GM18870 (cell line): ENCODE data around the gene NMRK1.

Experiments used
- ATAC-seq: cut with Tn5 transposase; IDR thresholded peaks from one replicate; pipeline ENCODE4 v1.9.1; 2021; ENCODE audit warnings: moderate library complexity; ENCODE audit not compliant: unreplicated experiment

NMRK1 gene

DNA sequence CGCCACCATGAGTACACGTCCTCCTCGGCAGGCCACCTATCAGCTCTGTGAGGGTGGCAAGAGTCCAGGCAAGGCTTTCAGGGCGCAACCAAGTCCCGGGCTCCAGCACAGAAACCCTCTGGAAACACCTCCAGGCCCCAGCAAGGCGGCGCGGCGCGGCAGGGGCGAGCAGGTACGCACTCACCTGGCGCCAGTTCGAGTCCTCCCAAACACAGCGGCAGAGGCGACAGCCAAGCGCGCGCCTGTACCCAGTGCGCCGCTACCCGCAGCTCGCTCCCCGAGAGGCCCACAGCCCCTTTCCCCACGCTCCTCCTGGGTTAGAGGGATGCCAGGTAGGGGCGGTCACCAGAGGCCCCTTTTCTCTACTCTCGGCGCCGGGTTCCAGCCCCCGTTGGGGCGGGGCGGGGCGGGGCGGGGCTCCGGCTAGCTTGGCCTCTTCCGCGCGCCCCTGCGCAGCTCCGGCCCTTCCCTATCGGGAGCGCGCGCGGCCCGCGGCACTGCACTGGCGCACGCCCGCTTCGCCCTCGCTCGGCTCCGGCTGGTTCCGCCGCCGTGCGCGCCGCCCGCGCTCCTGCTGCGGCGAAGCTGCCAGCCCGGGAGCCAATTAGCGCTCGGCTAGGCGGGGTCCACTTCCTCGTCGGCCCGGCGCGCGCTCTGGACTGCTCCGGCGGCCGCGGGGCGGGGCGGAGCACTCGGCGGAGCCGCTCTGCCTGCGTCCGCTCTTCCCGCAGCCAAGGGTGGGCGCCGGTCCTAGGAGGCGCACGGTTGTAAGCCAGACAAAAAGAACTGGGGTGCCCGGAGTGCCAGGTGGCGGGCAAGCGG lies at the start of gene NMRK1, which contains the start of gene OSTF1:
NMRK1 (minus strand) TSS at position 332 of the 822 bp plus-strand sequence. CDS start 5,040 bp downstream, outside the sequence.
OSTF1 (plus strand) TSS at position 691 of the 822 bp plus-strand sequence. CDS start 179 bp downstream, outside the sequence.
- peak; percentile 57 for ATAC-seq

- no peak for ATAC-seq
Measured at GRCh38 chr9:75134495-75134894, 46.5 kb upstream of the NMRK1 start.

DNA sequence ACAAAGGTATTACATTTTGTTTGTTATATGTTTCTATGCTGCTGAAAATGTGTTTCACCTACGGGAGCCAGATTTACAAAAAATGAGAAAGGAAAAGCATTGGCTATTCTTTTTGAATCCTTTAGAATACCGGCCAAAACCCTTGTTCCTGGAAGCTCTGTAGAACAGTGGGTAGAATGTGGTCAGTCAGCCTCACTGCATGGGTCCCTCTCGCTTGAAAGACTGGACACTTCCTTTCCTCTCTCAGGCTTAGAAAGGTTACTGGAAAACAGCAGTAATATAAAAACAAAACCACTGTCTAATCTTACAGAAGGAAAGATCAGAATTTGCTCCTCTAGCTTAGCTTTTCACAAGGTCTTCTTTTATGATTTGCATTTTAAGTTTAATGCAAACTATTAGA lies 45.4 kb upstream of the NMRK1 start:
- no peak for ATAC-seq

- ATAC-seq, result no peak
Measured at GRCh38 chr9:75132244-75132643, 44.3 kb upstream of the NMRK1 start.

DNA sequence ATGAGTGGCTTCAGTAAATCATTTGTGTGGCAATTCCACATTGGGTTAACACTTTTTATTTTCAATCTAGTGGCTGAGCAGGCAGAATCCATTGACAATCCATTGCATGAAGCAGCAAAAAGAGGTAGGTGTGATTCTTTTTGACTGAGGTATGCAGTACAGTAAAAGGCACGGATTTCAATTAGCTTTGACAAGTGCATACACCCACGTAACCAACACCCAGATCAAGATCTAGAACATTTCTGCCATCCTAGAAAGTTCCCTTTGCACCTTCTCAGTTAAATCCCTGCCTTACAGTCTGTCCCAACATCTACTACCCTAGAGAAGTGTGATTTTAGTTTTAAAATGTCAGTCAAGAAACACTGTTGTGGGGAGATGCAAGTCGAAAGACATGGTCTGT lies 43.7 kb upstream of the NMRK1 start:
- no peak for ATAC-seq

GRCh38 chr9:75130621-75131230 lies 42.8 kb upstream of the NMRK1 start:
- ATAC-seq, result no peak

GRCh38 chr9:75130172-75130571 lies 42.2 kb upstream of the NMRK1 start:
- ATAC-seq, result no peak

DNA sequence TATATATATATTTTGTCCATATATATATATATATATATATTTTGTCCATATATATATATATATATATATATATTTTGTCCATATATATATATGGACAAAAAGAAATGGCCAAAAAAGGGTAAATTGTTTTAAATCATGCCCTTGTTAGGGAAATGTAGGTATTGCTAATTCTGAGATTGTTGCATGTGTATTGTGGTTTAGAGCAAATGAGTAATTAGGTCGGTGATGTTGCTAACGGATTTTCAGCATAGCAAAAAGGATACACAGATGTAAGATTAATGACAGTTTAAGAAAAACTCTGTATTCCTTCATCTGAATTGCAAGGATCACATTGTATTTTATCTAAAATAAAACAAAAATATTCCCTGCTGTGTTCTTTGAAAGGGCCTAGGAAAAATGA lies 40.6 kb upstream of the NMRK1 start:
- ATAC-seq, result no peak

DNA sequence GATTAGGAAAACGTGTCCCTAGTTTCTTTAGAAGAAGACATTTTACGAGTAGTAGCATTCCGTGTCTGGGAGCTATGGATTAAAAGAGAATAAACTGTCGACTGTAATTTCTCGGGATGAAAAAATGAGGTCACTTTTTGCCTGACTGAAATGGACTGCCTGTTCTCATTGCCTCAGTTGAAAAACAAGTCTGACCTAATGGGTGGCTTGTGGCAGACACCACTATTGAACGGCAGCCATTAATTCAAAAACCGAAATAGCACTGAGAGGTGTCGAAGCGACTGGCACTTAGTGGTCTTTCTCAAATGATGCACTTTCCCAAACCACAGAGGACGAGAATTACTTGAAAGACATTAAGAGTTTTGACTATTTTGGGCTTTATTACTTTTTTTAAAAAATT lies 35.7 kb upstream of the NMRK1 start:
- ATAC-seq, result no peak

DNA sequence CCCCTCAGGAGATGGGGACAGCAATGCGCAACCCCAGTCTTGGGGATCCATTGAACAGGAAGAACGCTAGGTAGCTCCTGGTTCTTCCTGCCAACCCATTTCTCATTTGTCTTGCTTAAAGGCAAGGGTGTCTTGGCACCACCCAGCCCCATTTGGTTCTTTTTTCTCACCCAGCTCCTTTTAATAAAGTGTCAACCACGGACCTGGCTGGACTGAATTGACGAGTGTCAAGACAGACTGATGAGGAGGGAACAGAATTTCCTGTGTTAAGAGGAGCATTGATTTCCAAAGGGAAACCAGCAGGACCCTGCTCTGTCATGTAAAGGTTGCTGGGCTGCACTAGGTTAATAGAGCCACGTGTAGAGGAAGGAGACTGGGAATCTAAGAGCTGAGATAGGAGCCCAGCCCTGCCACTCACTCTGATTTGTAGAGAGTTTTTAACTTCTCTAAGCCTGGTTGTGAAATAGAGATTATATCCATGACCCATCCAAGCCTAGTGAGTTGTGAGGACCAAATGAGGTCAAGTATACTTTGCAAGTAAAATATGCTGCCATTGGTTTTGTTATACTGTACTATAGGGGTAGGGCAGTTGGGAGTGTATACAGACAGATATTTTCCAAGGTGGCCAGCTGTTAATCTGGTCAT lies 34.1 kb upstream of the NMRK1 start:
- ATAC-seq, result no peak

GRCh38 chr9:75120686-75121085 lies 32.7 kb upstream of the NMRK1 start:
- no peak for ATAC-seq

DNA sequence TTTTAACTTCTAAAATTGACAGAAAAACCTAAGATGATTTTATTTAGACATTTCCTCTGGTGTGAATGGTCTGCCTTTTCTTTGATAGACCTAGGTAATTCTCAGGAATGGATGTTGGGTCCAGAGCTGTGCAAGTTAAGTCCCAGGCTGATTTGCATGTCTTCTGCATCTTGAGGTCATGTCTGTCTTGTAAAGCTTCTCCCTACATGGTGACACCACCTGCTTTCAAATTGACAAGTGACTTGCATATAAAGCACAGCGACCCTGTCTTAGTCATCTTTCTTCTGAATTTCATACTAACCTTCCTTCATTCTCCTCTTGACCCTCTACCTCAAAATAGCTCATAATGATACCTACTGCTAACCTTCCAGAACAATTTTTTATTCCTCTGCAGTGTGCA lies 29.6 kb upstream of the NMRK1 start:
- ATAC-seq, result no peak

DNA sequence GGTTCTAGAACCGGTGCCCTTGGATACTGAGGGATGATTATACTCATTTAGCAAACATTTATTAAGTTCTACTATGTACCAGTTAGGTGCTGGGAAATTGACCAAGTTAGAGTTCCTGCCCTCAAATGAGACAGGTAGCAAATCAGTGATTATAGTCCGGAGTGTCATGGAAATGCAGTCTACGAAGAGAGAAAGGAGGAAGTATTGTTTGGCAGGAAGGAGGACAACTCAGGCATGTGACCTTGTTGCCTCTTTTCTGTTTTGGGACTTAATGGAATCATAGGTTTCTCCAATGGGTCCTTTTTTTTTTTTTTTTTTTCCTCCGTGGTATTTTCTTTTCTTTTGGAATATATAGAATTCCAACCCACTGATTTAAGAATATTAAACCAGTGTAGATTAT lies 28.4 kb upstream of the NMRK1 start:
- ATAC-seq, result no peak

DNA sequence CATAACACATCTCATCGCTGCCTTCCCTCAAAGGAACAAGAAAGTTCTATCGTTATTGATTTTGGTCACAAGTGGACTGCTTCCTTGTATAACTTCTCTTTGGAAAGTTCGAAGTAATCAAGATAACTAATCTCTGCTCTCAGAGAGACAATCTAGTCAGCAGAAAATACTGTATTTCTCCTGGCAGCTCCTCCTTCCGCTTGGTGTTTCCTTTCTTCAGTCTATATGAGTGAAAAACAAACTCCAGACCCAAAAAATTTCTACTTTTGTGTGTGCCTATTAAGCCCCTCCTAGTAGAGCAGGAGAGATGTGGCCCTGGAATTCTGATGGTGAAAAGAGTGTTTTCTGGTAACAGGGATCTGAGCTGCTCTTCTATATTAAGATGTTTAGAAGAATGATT lies 24.8 kb upstream of the NMRK1 start:
- ATAC-seq, result no peak

DNA sequence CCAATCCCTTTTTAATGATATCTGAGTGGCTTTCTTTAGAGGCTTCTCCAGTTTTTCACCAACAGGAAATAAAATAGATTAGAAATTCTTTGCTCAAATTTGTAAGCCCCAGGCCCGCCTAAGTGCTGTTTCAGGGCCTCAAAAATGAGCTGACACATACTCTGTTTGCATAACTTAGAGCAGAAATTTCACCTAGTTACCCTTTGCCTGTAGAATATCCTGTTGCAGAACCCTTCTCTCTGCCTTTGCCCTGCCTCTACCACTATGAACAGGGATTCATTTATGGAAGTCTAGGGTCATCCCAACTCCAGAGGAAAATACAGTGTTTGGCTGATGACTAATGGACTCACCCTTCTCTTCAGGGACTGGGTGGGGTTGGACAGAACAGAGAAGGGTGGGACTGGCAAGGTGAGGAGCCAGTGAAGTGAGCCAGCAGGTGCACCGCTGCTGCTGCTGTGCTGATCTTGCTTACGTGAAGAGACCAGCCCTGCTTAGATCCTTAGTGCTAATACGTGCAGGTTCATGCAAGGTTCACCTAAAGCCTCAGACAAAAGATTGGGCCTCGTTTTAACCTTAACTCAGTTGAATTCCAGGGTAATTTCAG lies 23.2 kb upstream of the NMRK1 start:
- ATAC-seq, result no peak

GRCh38 chr9:75109210-75109839 lies 21.4 kb upstream of the NMRK1 start:
- ATAC-seq, result no peak

DNA sequence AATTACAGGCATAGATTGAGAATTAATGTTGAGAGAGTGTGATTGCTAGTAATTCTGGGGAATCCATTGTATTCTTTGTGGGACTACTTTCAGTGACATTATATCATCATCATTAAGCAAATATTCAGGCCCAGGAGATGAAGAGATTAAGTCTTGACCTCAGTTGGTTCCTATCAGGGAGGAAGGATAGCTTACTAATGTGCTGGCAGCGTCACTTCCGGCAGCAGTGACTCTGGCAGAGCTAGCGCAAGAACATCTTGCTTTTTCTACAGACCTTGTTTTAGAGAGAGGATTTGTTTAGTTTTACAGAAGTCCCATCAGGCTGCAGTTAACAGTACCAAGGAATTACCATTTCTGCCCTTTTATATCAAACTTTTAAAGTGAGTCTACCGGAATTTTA lies 20.6 kb upstream of the NMRK1 start:
- ATAC-seq, result no peak

DNA sequence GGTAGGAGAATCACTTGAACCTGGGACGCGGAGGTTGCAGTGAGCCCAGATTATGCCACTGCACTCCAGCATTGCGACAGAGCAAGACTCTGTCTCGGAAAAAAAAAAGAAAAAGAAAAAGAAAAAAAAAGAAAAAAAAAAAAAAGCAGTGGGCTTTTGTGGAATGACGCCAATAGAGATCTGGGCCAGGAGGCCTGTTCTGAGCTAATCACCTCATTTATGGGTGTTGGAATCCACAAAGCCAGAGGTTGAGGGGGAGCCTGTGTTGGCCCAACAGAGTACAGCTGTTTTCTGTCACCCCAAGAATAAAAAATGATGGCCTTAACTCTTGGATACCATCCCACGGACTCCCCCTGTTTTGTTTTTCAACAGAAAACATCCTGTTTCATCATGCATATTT lies 18.9 kb upstream of the NMRK1 start:
- ATAC-seq, result no peak

DNA sequence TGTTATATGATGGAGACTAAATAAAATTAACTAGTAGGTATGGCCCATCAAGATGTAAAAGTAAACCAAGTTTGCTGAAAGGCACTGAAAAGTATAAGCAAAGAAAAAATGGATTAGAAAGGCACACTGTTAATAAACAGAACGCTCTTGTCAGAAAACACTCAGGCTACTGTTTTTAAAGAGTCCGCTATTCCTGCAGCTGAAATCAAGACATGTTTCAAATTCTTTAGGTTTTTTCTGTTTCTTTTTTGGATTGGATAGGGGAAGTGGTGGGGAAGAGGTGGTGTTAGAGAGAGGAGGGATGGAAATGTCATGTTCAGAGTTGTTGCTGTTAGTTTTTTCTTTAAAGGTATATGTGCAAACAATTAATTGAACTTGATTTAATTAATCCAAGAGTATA lies 17.9 kb upstream of the NMRK1 start:
- ATAC-seq, result no peak

DNA sequence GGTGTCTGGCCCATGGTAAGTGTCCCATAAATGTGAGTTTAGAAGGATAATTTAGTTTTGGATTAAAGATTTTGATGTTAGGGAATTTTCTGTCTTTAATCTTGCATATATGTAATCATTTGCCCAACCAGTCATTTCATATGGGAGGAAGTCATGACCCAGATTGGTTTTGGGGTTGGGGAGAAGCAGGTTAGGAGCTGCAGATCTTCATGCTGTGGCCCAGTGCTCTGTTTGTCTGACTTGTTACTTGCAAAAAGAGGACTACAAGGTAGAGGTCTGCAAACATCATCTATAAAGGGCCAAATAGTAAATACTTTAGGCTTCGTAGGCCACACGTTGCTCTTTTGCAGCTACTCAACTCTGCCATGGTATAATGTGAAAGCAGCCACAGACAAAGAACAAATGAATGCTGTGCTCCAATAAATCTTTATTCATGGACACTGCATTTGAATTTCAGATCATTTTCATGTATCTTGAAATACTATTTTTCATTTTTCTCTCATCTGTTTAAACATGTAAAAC lies 17.1 kb upstream of the NMRK1 start:
- no peak for ATAC-seq

DNA sequence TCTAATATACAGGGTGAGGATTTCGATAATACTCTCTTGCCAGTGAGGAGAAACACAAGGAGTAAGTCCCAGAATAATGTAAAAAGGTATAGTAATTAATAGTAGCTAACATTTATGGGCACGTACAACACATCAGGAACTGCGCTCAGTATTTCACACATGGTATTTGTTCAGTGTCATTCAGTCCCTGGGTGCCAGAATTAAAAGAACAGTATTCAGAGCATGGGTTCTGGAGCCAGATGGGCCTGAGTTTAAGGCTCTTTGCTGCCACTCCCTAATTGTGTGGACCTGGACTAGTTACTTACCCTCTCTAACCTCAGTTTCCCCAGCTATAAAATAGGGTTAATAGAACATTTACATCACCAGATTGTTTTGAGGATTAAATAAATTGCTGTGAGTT lies 16.7 kb upstream of the NMRK1 start:
- ATAC-seq, result no peak
